Heart left ventricle (tissue), 16 donors: Measurements from ENCODE around the gene OLFM2. TPM values are rescaled to one million over a fixed set of nuclear protein-coding genes. Genes with fewer than 3 reads are reported as not detected.
A peak's percentile ranks its signal among the peaks of the same experiment; 100 is the strongest.

Experiments used
- ATAC-seq, 4 donors: fragments of 200-7000 bp; cut with Tn5 transposase; one replicate each; pipeline ENCODE4 v1.9.1; 2020 to 2022; ENCODE audit warnings: moderate library complexity in 4 of 4, mild to moderate bottlenecking in 3 of 4, moderate number of reproducible peaks in 1 of 4
- DNase-seq, 5 donors: peaks; one replicate each; pipeline ENCODE4 v3.0.0-alpha.2; 2020
- H3K27ac ChIP-seq, 12 donors: fragments of 200-600 bp; sonication (generic) in 4 of 12; one replicate each; pipeline versions ENCODE4 v1.5.0 to v1.8.0; 2016 to 2022; ENCODE audit warnings: mild to moderate bottlenecking in 2 of 12
- H3K27me3 ChIP-seq, 9 donors: fragments of 200-600 bp; sonication (generic) in 2 of 9; one replicate each; pipeline versions ENCODE4 v1.5.1 to v1.8.0; 2016 to 2022; ENCODE audit warnings: mild to moderate bottlenecking in 3 of 9
- H3K36me3 ChIP-seq, 9 donors: fragments of 200-600 bp; sonication (generic) in 2 of 9; one replicate each; pipeline versions ENCODE4 v1.5.0 to v1.8.0; 2018 to 2022; ENCODE audit warnings: mild to moderate bottlenecking in 2 of 9
- H3K4me1 ChIP-seq, 12 donors: fragments of 200-600 bp; sonication (generic) in 4 of 12; one replicate each; pipeline versions ENCODE4 v1.5.0 to v1.8.0; 2016 to 2022; ENCODE audit warnings: mild to moderate bottlenecking in 3 of 12
- H3K4me3 ChIP-seq, 12 donors: fragments of 200-600 bp; sonication (generic) in 4 of 12; one replicate each; pipeline versions ENCODE4 v1.5.0 to v1.8.0; 2017 to 2022; ENCODE audit warnings: mild to moderate bottlenecking in 9 of 12, moderate library complexity in 4 of 12
- H3K9me3 ChIP-seq, 12 donors: fragments of 200-600 bp; sonication (generic) in 4 of 12; one replicate each; pipeline versions ENCODE4 v1.5.0 to v1.8.0; 2016 to 2022; ENCODE audit warnings: mild to moderate bottlenecking in 1 of 12
- CTCF ChIP-seq, 12 donors: fragments of 200-600 bp; sonication (generic) in 4 of 12; IDR thresholded peaks; one replicate each; pipeline versions ENCODE4 v1.5.0 to v1.8.0; 2018 to 2022; ENCODE audit warnings: antibody characterized with exemption in 12 of 12, mild to moderate bottlenecking in 5 of 12
- POLR2A ChIP-seq, 2 donors: fragments of 450-650 bp; IDR thresholded peaks; one replicate each; pipeline ENCODE4 v1.6.1; 2017; ENCODE audit warnings: antibody characterized with exemption in 2 of 2, mild to moderate bottlenecking in 2 of 2, moderate library complexity in 2 of 2
- WGBS, 4 donors: extraction: QIAGEN DNeasy Blood & Tissue Kit in 2 of 4; methylation state at CpG; one replicate each; pipeline versions ENCODE4 v1.1.5 to v1.1.7; 2013 to 2018; 5-methylcytosine and 5-hydroxymethylcytosine counted together
- intact Hi-C, 10 donors: fragments of 100-400 bp; cut with DNase I; formaldehyde crosslinking; loops; one replicate each; pipeline versions ENCODE4 v1.11.1 to v1.14.2; 2022
- polyA plus RNA-seq, 2 donors: library from polyadenylated mRNA; stranded (reverse); fragments of 200-250 nt; gene quantifications; one replicate each; pipeline ENCODE4 v1.2.3, GENCODE V29; 2013
- total RNA-seq, 9 donors: library from RNA; depleted of rRNA in 2 of 9; stranded (reverse); fragments of >200 nt in 2 of 9; fragmentation: NEBNext Ultra II Directional in 3 of 9; extraction: Animal tissue kit (Norgen Biotek cat#: 25700) in 3 of 9; gene quantifications; one replicate each; pipeline versions ENCODE4 v1.1.0 to v1.2.4, GENCODE V29; 2016 to 2023
- donor health status: ischemic (EF 13 %, LVEDD 7.1; RV severe dilation, severe dysfunction).
- donor health status: healthy with polysubstance abuse.
- donor health status: DM: no; HTN: yes; CAD: no.
- donor health status: DM: no; HTN: no; CAD: no.
- donor health status: ischemic (EF 25% LVEDD 6.9; RV normal size, moderate dysfunction).
- donor health status: ischemic (EF 25% LVEDD 5.7; RV mildly dilated, moderate dysfunction).
- donor health status: healthy.
- donor health status: DM: yes; HTN: yes; CAD: no.
- donor health status: ischemic (EF 35%, LVEDD 5.7; RV mildly dilated, moderate dysfunction).
- donor health status: nonischemic (EF 11% LVEDD 7.7; RV severe dilation, severe dysfunction).
- donor health status: DM: yes; HTN: yes; CAD: no.
- donor health status: PGD.
- donor health status: ischemic (EF 29% LVEDD 5.4; RV normal size, mild dysfunction).
- donor health status: nonischemic (EF 23%, LVEDD 6.1; RV moderate dilation, normal function).

OLFM2 gene
- total and polyA plus RNA-seq, 11 donors: 0.67 to 4.6 (median 2.4) TPM

- no peaks in the 10 kb centered on the region for H3K4me1 ChIP-seq
- no peaks in the 10 kb centered on the region for H3K9me3 ChIP-seq
- H3K36me3 ChIP-seq: peaks cover 0 to 74% (median 30%) of the 10 kb centered on the region in 9 donors
- DNase-seq (peak in 1 of 5 donors; percentile 4), ATAC-seq (no peak)
- H3K4me3 ChIP-seq: no peak overlapping the region
- WGBS, 4 donors: 73 to 79% (median 75%) methylated on average over 15 of the region's 15 CpGs
- TF ChIP-seq CTCF (IDR thresholded peaks at IDR 0.05) (no peak), POLR2A (IDR thresholded peaks at IDR 0.05) (no peak)
- no peak overlapping the region for H3K27ac ChIP-seq
- intact Hi-C loops: no loop called here
- peaks cover 0 to 19% (median 3%) of the 10 kb centered on the region in 9 donors for H3K27me3 ChIP-seq
Observed at GRCh38 chr19:9971166-9971897, 35.0 kb upstream of the OLFM2 start.

GRCh38 chr19:9970481-9970880, 34.2 kb upstream of the OLFM2 start:
- DNase-seq: peak in 1 of 5 donors; percentile 21
- TF ChIP-seq CTCF (IDR thresholded peaks at IDR 0.05): no peak
- no peak for TF ChIP-seq POLR2A (IDR thresholded peaks at IDR 0.05)
- no peaks in the 10 kb centered on the region for H3K4me1 ChIP-seq
- peaks cover 0 to 28% (median 9%) of the 10 kb centered on the region in 9 donors for H3K27me3 ChIP-seq
- no peak overlapping the region for H3K4me3 ChIP-seq
- H3K36me3 ChIP-seq: peaks cover 0 to 82% (median 33%) of the 10 kb centered on the region in 9 donors
- no peaks in the 10 kb centered on the region for H3K9me3 ChIP-seq
- intact Hi-C loops: no loop called here
- ATAC-seq: no peak
- no peak overlapping the region for H3K27ac ChIP-seq
- WGBS, 4 donors: 69 to 83% (median 75%) methylated on average over 8 of the region's 8 CpGs

- Histone ChIP-seq H3K27ac (no peak overlapping the region), H3K4me3 (no peak overlapping the region), H3K9me3 (no peaks in the 10 kb centered on the region), H3K27me3 (peaks cover 0 to 31% (median 10%) of the 10 kb centered on the region in 9 donors), H3K4me1 (no peaks in the 10 kb centered on the region), H3K36me3 (peaks cover 0 to 75% (median 33%) of the 10 kb centered on the region in 9 donors)
- ATAC-seq: no peak
- intact Hi-C loops: no loop called here
- peak in 1 of 5 donors; percentile 20 for DNase-seq
- WGBS, 4 donors: 81 to 100% (median 86%) methylated on average over 2 of the region's 2 CpGs
- TF ChIP-seq CTCF (IDR thresholded peaks at IDR 0.05): no peak
- TF ChIP-seq POLR2A (IDR thresholded peaks at IDR 0.05): no peak
Observed at GRCh38 chr19:9969688-9969975, 33.3 kb upstream of the OLFM2 start.

GRCh38 chr19:9968820-9969687, 32.7 kb upstream of the OLFM2 start:
- peaks cover 0 to 78% (median 30%) of the 10 kb centered on the region in 9 donors for H3K36me3 ChIP-seq
- H3K4me3 ChIP-seq: no peak overlapping the region
- no peaks in the 10 kb centered on the region for H3K9me3 ChIP-seq
- H3K27me3 ChIP-seq: peaks cover 0 to 37% (median 10%) of the 10 kb centered on the region in 9 donors
- no peak overlapping the region for H3K27ac ChIP-seq
- WGBS, 4 donors: 68 to 79% (median 73%) methylated on average over 3 to 8 of the region's 8 CpGs
- DNase-seq (peak in 1 of 5 donors; percentile 28), ATAC-seq (peak in 1 of 4 donors; percentile 7)
- no peak for TF ChIP-seq CTCF (IDR thresholded peaks at IDR 0.05)
- no peak for TF ChIP-seq POLR2A (IDR thresholded peaks at IDR 0.05)
- no peaks in the 10 kb centered on the region for H3K4me1 ChIP-seq
- intact Hi-C loops: no loop called here
